Testis (tissue), 2 donors: ENCODE results near the gene DNAJC18.

Experiments used
- POLR2A ChIP-seq: fragments of 450-650 bp; IDR thresholded peaks from one replicate; pipeline ENCODE4 v1.6.1; 2017; ENCODE audit warnings: antibody characterized with exemption, mild to moderate bottlenecking, moderate library complexity
- TF ChIP-seq, protein P1 (sequence below), 3 experiments: fragments of 450-650 bp in 2 of 3; fragments of 200-600 bp in 1 of 3; sonication (generic) in 1 of 3; IDR thresholded peaks; one replicate each; pipeline ENCODE4 v1.5.1; 2016 to 2019; ENCODE audit warnings: antibody characterized with exemption in 3 of 3, mild to moderate bottlenecking in 2 of 3, moderate library complexity in 1 of 3

DNA sequence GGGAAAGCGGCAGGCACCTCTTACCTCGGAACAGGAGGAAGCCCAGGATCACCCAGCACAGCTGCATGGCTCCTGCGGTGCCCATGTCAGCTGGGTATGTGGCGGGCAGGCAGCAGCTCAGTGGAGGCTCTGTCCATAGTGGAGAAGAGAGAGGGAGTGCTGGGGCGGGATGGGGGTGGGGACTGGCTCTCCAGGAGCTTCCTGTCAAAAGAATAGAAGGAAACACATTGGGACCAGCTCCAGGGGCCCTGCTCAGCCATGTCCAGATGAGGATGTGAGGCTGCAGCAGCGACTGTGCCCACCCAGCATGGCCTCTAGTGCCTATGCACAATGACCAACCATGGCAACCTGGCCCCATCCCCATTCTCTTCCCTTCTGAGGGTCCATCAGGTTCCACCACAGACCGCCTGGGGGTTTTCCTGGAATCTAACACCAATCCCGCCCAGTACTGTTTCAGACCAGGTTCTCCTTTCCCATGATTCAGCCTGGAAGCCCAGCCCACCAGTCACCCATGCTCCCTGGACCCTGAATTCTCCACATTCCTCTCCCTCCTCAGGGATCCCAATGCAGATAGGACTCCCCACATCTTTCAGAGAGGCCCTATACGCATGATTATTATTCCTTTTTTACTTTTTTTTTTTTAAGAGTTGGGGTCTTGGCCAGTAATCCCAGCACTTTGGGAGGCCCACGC is 23.4 kb upstream of the DNAJC18 start, which contains the start of gene ECSCR:
- TF ChIP-seq, protein P1, sequence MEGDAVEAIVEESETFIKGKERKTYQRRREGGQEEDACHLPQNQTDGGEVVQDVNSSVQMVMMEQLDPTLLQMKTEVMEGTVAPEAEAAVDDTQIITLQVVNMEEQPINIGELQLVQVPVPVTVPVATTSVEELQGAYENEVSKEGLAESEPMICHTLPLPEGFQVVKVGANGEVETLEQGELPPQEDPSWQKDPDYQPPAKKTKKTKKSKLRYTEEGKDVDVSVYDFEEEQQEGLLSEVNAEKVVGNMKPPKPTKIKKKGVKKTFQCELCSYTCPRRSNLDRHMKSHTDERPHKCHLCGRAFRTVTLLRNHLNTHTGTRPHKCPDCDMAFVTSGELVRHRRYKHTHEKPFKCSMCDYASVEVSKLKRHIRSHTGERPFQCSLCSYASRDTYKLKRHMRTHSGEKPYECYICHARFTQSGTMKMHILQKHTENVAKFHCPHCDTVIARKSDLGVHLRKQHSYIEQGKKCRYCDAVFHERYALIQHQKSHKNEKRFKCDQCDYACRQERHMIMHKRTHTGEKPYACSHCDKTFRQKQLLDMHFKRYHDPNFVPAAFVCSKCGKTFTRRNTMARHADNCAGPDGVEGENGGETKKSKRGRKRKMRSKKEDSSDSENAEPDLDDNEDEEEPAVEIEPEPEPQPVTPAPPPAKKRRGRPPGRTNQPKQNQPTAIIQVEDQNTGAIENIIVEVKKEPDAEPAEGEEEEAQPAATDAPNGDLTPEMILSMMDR (IDR thresholded peaks at IDR 0.05), result no peak
- TF ChIP-seq POLR2A, result no peak
